Activated CD8-positive, alpha-beta T cell treated with anti-CD3 and anti-CD28 coated beads, Interleukin-2, amount 10 ng/mL, durations not matched to agents 7 days and 5 days (primary cell): ENCODE data around the gene KLHL30. TPM values are rescaled to one million over a fixed set of nuclear protein-coding genes. Genes with fewer than 3 reads are reported as not detected.

ENCODE experiments used
- ATAC-seq: fragments of 150-1000 bp; cut with Tn5 transposase; one replicate; pipeline ENCODE4 v1.10.0; 2021; ENCODE audit warnings: moderate library complexity
- CTCF ChIA-PET: fragments of 350-600 bp; sonication (Branson Sonifier 250); formaldehyde crosslinking; loops from one replicate; lab custom pipeline; 2021; ENCODE audit warnings: antibody characterized with exemption; lab: Charles Lee
- POLR2A ChIA-PET: fragments of 350-600 bp; sonication (Branson Sonifier 250); formaldehyde crosslinking; loops from one replicate; lab custom pipeline; 2021; ENCODE audit warnings: antibody characterized with exemption; lab: Charles Lee
- DNase-seq: peaks from one replicate; pipeline ENCODE4 v3.0.0-alpha.2; 2020
- H3K27ac Mint-ChIP-seq: one replicate; pipeline ENCODE4 v1.8.0; 2021; ENCODE audit warnings: mild to moderate bottlenecking, mixed read lengths
- H3K27me3 Mint-ChIP-seq: one replicate; pipeline ENCODE4 v1.8.0; 2021; ENCODE audit warnings: low read depth, mixed read lengths
- H3K36me3 Mint-ChIP-seq: one replicate; pipeline ENCODE4 v1.8.0; 2021; ENCODE audit warnings: low read depth, mixed read lengths
- H3K4me1 Mint-ChIP-seq: one replicate; pipeline ENCODE4 v1.8.0; 2021; ENCODE audit warnings: low read depth, mixed read lengths
- H3K4me3 Mint-ChIP-seq: one replicate; pipeline ENCODE4 v1.8.0; 2021; ENCODE audit warnings: mild to moderate bottlenecking, mixed read lengths
- H3K9me3 Mint-ChIP-seq: one replicate; pipeline ENCODE4 v1.8.0; 2022; ENCODE audit warnings: mixed read lengths; ENCODE audit not compliant: insufficient read depth
- total RNA-seq, 2 experiments: library from RNA; stranded (reverse); gene quantifications; one replicate each; pipeline ENCODE4 v1.2.3, GENCODE V29; 2021

KLHL30 gene
- total RNA-seq, 2 experiments from 2014 or later = not detected

- Mint-ChIP-seq H3K36me3 (no peaks in the 10 kb centered on the region), H3K27ac (no peak overlapping the region), H3K27me3 (no peaks in the 10 kb centered on the region), H3K9me3 (no peaks in the 10 kb centered on the region), H3K4me3 (no peak overlapping the region), H3K4me1 (no peaks in the 10 kb centered on the region)
- DNase-seq = no peak
- ChIA-PET POLR2A (no interaction called here), CTCF (no interaction called here)
- ATAC-seq = no peak
Measured at GRCh38 chr2:238132463-238133450, 5.7 kb upstream of the KLHL30 start.

- ChIA-PET CTCF (no interaction called here), POLR2A (no interaction called here)
- no peak overlapping the region for H3K4me3 Mint-ChIP-seq
- no peaks in the 10 kb centered on the region for H3K27me3 Mint-ChIP-seq
- no peaks in the 10 kb centered on the region for H3K4me1 Mint-ChIP-seq
- H3K9me3 Mint-ChIP-seq = no peaks in the 10 kb centered on the region
- H3K36me3 Mint-ChIP-seq = no peaks in the 10 kb centered on the region
- ATAC-seq (no peak), DNase-seq (no peak)
- no peak overlapping the region for H3K27ac Mint-ChIP-seq
Measured at GRCh38 chr2:238133499-238134392, 4.7 kb upstream of the KLHL30 start.

GRCh38 chr2:238134393-238134785, 4.1 kb upstream of the KLHL30 start:
- no peak overlapping the region for H3K4me3 Mint-ChIP-seq
- no peaks in the 10 kb centered on the region for H3K36me3 Mint-ChIP-seq
- DNase-seq (no peak), ATAC-seq (no peak)
- ChIA-PET CTCF (no interaction called here), POLR2A (no interaction called here)
- no peaks in the 10 kb centered on the region for H3K4me1 Mint-ChIP-seq
- H3K27me3 Mint-ChIP-seq = no peaks in the 10 kb centered on the region
- H3K9me3 Mint-ChIP-seq = no peaks in the 10 kb centered on the region
- H3K27ac Mint-ChIP-seq = no peak overlapping the region

- no peaks in the 10 kb centered on the region for H3K4me1 Mint-ChIP-seq
- H3K36me3 Mint-ChIP-seq = no peaks in the 10 kb centered on the region
- H3K27ac Mint-ChIP-seq = no peak overlapping the region
- ATAC-seq (no peak), DNase-seq (no peak)
- H3K9me3 Mint-ChIP-seq = no peaks in the 10 kb centered on the region
- no peaks in the 10 kb centered on the region for H3K27me3 Mint-ChIP-seq
- CTCF ChIA-PET = no interaction called here
- POLR2A ChIA-PET = no interaction called here
- H3K4me3 Mint-ChIP-seq = no peak overlapping the region
Measured at GRCh38 chr2:238135601-238136150, 2.8 kb upstream of the KLHL30 start.

GRCh38 chr2:238136820-238137537, 1.5 kb upstream of the KLHL30 start:
- ChIA-PET CTCF (no interaction called here), POLR2A (no interaction called here)
- DNase-seq = no peak
- H3K36me3 Mint-ChIP-seq = no peaks in the 10 kb centered on the region
- H3K4me3 Mint-ChIP-seq = no peak overlapping the region
- peaks cover 5% of the 10 kb centered on the region for H3K4me1 Mint-ChIP-seq
- no peak overlapping the region for H3K27ac Mint-ChIP-seq
- no peaks in the 10 kb centered on the region for H3K9me3 Mint-ChIP-seq
- no peak for ATAC-seq
- H3K27me3 Mint-ChIP-seq = no peaks in the 10 kb centered on the region

- Mint-ChIP-seq H3K4me3 (no peak overlapping the region), H3K9me3 (no peaks in the 10 kb centered on the region), H3K27ac (no peak overlapping the region), H3K4me1 (peaks cover 5% of the 10 kb centered on the region), H3K36me3 (no peaks in the 10 kb centered on the region), H3K27me3 (no peaks in the 10 kb centered on the region)
- ChIA-PET POLR2A (no interaction called here), CTCF (interaction anchor here (0.8 kb wide), 1 partner anchor 169 kb away, joined by 3 read pairs; no protein-coding TSS in a partner anchor)
- no peak for DNase-seq
- no peak for ATAC-seq
Measured at GRCh38 chr2:238137885-238138284, 583 bp upstream of the KLHL30 start.

- Mint-ChIP-seq H3K9me3 (no peaks in the 10 kb centered on the region), H3K27me3 (no peaks in the 10 kb centered on the region), H3K27ac (no peak overlapping the region), H3K4me3 (no peak overlapping the region), H3K36me3 (no peaks in the 10 kb centered on the region), H3K4me1 (peaks cover 5% of the 10 kb centered on the region)
- CTCF ChIA-PET = interaction anchor here (0.8 to 1.4 kb wide), 4 partner anchors 12 to 170 kb away, joined by 3 to 5 read pairs (median 4); no protein-coding TSS in a partner anchor
- ATAC-seq (peak; percentile 16), DNase-seq (peak; percentile 32)
- POLR2A ChIA-PET = interaction anchor here (1.2 kb wide), 1 partner anchor 28 kb away, joined by 6 read pairs; no protein-coding TSS in a partner anchor
Measured at GRCh38 chr2:238139196-238140039, 950 bp downstream of the KLHL30 start.

GRCh38 chr2:238140040-238140439, 1.6 kb downstream of the KLHL30 start:
- Mint-ChIP-seq H3K27me3 (no peaks in the 10 kb centered on the region), H3K36me3 (no peaks in the 10 kb centered on the region), H3K4me3 (no peak overlapping the region), H3K9me3 (no peaks in the 10 kb centered on the region), H3K27ac (no peak overlapping the region), H3K4me1 (peaks cover 5% of the 10 kb centered on the region)
- ATAC-seq = no peak
- POLR2A ChIA-PET = no interaction called here
- DNase-seq = no peak
- CTCF ChIA-PET = interaction anchor here (1.0 to 1.4 kb wide), 3 partner anchors 13 to 49 kb away, joined by 3 to 5 read pairs (median 4); no protein-coding TSS in a partner anchor

- ChIA-PET POLR2A (no interaction called here), CTCF (no interaction called here)
- ATAC-seq = no peak
- H3K4me1 Mint-ChIP-seq = peaks cover 5% of the 10 kb centered on the region
- no peak overlapping the region for H3K4me3 Mint-ChIP-seq
- H3K36me3 Mint-ChIP-seq = no peaks in the 10 kb centered on the region
- no peak for DNase-seq
- no peak overlapping the region for H3K27ac Mint-ChIP-seq
- H3K27me3 Mint-ChIP-seq = no peaks in the 10 kb centered on the region
- no peaks in the 10 kb centered on the region for H3K9me3 Mint-ChIP-seq
Measured at GRCh38 chr2:238140721-238141540, 2.5 kb downstream of the KLHL30 start.
